ENCODE measurements around the gene SAAL1.

SAAL1 gene

GRCh38 chr11:18064450-18065054, 41.3 kb downstream of the SAAL1 start:
- TF ChIP-seq, protein P1, sequence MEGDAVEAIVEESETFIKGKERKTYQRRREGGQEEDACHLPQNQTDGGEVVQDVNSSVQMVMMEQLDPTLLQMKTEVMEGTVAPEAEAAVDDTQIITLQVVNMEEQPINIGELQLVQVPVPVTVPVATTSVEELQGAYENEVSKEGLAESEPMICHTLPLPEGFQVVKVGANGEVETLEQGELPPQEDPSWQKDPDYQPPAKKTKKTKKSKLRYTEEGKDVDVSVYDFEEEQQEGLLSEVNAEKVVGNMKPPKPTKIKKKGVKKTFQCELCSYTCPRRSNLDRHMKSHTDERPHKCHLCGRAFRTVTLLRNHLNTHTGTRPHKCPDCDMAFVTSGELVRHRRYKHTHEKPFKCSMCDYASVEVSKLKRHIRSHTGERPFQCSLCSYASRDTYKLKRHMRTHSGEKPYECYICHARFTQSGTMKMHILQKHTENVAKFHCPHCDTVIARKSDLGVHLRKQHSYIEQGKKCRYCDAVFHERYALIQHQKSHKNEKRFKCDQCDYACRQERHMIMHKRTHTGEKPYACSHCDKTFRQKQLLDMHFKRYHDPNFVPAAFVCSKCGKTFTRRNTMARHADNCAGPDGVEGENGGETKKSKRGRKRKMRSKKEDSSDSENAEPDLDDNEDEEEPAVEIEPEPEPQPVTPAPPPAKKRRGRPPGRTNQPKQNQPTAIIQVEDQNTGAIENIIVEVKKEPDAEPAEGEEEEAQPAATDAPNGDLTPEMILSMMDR (IDR thresholded peaks at IDR 0.05; ENCODE audit: insufficient read depth, low read length, poor library complexity, severe bottlenecking), result no peak
- no peak for TF ChIP-seq EZH2phosphoT487 (conservative IDR thresholded peaks at IDR 0.05; ENCODE audit: low read length)
- H3F3A ChIP-seq (ENCODE audit: insufficient read depth), result no peaks in the 10 kb centered on the region
- H2AFZ ChIP-seq (ENCODE audit: low read depth, low read length, severe bottlenecking), result no peak overlapping the region
- no peaks in the 10 kb centered on the region for H3K36me3 ChIP-seq (ENCODE audit: low read length)
- H3K4me2 ChIP-seq (ENCODE audit: low read depth, low read length, poor library complexity, severe bottlenecking), result no peak overlapping the region
- no peak overlapping the region for H3K9ac ChIP-seq (ENCODE audit: low read length)
- no peak overlapping the region for H3K27ac ChIP-seq (ENCODE audit: low read depth, low read length)
- H3K9me3 ChIP-seq (ENCODE audit: insufficient read depth, low read length), result no peaks in the 10 kb centered on the region
- H3K4me3 ChIP-seq (ENCODE audit: insufficient read depth, low read length, poor library complexity, severe bottlenecking), result no peak overlapping the region
- H3K27me3 ChIP-seq (ENCODE audit: low read length), result no peaks in the 10 kb centered on the region
- no peaks in the 10 kb centered on the region for H3K79me2 ChIP-seq (ENCODE audit: insufficient read depth, low read length)
- H3K9me2 ChIP-seq (replicated peaks; ENCODE audit: insufficient read depth, low read length), result no peaks in the 10 kb centered on the region
- no peaks in the 10 kb centered on the region for H4K20me1 ChIP-seq (ENCODE audit: low read depth, low read length)

- H4K20me1 ChIP-seq (ENCODE audit: low read depth, low read length), result no peaks in the 10 kb centered on the region
- TF ChIP-seq, protein P1 (IDR thresholded peaks at IDR 0.05; ENCODE audit: insufficient read depth, low read length, poor library complexity, severe bottlenecking), result no peak
- no peak for TF ChIP-seq EZH2phosphoT487 (conservative IDR thresholded peaks at IDR 0.05; ENCODE audit: low read length)
- no peaks in the 10 kb centered on the region for H3K36me3 ChIP-seq (ENCODE audit: low read length)
- no peaks in the 10 kb centered on the region for H3K79me2 ChIP-seq (ENCODE audit: insufficient read depth, low read length)
- no peak overlapping the region for H3K27ac ChIP-seq (ENCODE audit: low read depth, low read length)
- H3K9me3 ChIP-seq (ENCODE audit: insufficient read depth, low read length), result no peaks in the 10 kb centered on the region
- no peaks in the 10 kb centered on the region for H3K27me3 ChIP-seq (ENCODE audit: low read length)
- no peaks in the 10 kb centered on the region for H3K9me2 ChIP-seq (replicated peaks; ENCODE audit: insufficient read depth, low read length)
- H2AFZ ChIP-seq (ENCODE audit: low read depth, low read length, severe bottlenecking), result no peak overlapping the region
- H3K9ac ChIP-seq (ENCODE audit: low read length), result no peak overlapping the region
- H3F3A ChIP-seq (ENCODE audit: insufficient read depth), result no peaks in the 10 kb centered on the region
- H3K4me3 ChIP-seq (ENCODE audit: insufficient read depth, low read length, poor library complexity, severe bottlenecking), result no peak overlapping the region
- H3K4me2 ChIP-seq (ENCODE audit: low read depth, low read length, poor library complexity, severe bottlenecking), result no peak overlapping the region
Measured at GRCh38 chr11:18063862-18064434, 41.9 kb downstream of the SAAL1 start.

DNA sequence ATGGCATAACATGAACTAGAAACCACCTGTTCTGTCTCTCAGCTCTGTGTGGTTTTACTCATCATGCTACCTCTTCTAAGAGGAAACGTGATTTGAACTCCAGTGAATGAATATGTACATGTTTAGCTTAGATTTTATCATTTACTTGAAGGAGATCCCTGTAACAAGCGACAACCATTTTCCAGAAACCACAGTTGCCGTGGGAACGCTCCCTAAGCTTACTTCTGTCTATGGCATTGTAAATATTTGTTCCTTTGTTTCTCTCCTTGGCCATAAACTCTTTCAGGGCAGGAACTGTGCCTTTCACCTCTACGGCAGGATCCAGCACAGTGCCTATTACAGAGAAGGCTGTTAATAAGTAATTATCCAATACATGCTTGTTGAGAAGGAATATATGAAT, 42.8 kb downstream of the SAAL1 start:
- no peaks in the 10 kb centered on the region for H3K9me3 ChIP-seq (ENCODE audit: insufficient read depth, low read length)
- H3K36me3 ChIP-seq (ENCODE audit: low read length), result no peaks in the 10 kb centered on the region
- H2AFZ ChIP-seq (ENCODE audit: low read depth, low read length, severe bottlenecking), result no peak overlapping the region
- no peak overlapping the region for H3K9ac ChIP-seq (ENCODE audit: low read length)
- no peaks in the 10 kb centered on the region for H3K79me2 ChIP-seq (ENCODE audit: insufficient read depth, low read length)
- TF ChIP-seq EZH2phosphoT487 (conservative IDR thresholded peaks at IDR 0.05; ENCODE audit: low read length), result no peak
- TF ChIP-seq, protein P1 (IDR thresholded peaks at IDR 0.05; ENCODE audit: insufficient read depth, low read length, poor library complexity, severe bottlenecking), result no peak
- H3K9me2 ChIP-seq (replicated peaks; ENCODE audit: insufficient read depth, low read length), result no peaks in the 10 kb centered on the region
- no peak overlapping the region for H3K27ac ChIP-seq (ENCODE audit: low read depth, low read length)
- no peak overlapping the region for H3K4me3 ChIP-seq (ENCODE audit: insufficient read depth, low read length, poor library complexity, severe bottlenecking)
- no peaks in the 10 kb centered on the region for H3F3A ChIP-seq (ENCODE audit: insufficient read depth)
- no peaks in the 10 kb centered on the region for H4K20me1 ChIP-seq (ENCODE audit: low read depth, low read length)
- no peaks in the 10 kb centered on the region for H3K27me3 ChIP-seq (ENCODE audit: low read length)
- no peak overlapping the region for H3K4me2 ChIP-seq (ENCODE audit: low read depth, low read length, poor library complexity, severe bottlenecking)

Data from SU-DHL-6 (cell line).